GM12878 (cell line): ENCODE measurements around the gene NFYA. TPM values are rescaled to one million over a fixed set of nuclear protein-coding genes. Genes with fewer than 3 reads are reported as not detected.

Experiments
- ATAC-seq: fragments of 200-7000 bp; cut with Tn5 transposase; 3 replicates; pipeline ENCODE4 v1.9.1; 2020; ENCODE audit warnings: mild to moderate bottlenecking, moderate library complexity
- BruUV-seq: library from RNA; stranded (reverse); fragments of 400-500 nt; replicated peaks from 2 replicates; lab custom pipeline; 2021; lab: Mats Ljungman, UMichigan
- CTCF ChIA-PET: fragments of 300-600 bp; sonication (Branson Sonifier 250); formaldehyde crosslinking; extraction: SDS; loops from one replicate; lab custom pipeline; 2021; ENCODE audit warnings: inconsistent platforms; lab: Yijun Ruan, JAX
- POLR2A ChIA-PET: fragments of 350-600 bp; formaldehyde crosslinking; extraction: SDS; loops from one replicate; lab custom pipeline; 2021; ENCODE audit warnings: inconsistent platforms; lab: Charles Lee
- RAD21 ChIA-PET: fragments of 300-600 bp; sonication (Branson Sonifier 250); formaldehyde crosslinking; loops from one replicate; lab custom pipeline; 2023; ENCODE audit warnings: antibody characterized with exemption; ENCODE audit not compliant: unreplicated experiment; lab: Charles Lee
- SMC1A ChIA-PET: fragments of 300-600 bp; sonication (Branson Sonifier 250); formaldehyde crosslinking; loops from one replicate; lab custom pipeline; 2023; ENCODE audit not compliant: unreplicated experiment, uncharacterized antibody; lab: Charles Lee
- DNase-seq: peaks from one replicate; pipeline ENCODE4 v3.0.0-alpha.2; 2011; ENCODE audit warnings: low read depth, low spot score
- FAIRE-seq: peaks from 3 replicates; lab custom pipeline; 2011; peaks lifted over from hg19 to GRCh38; lab: Jason Lieb, UNC
- H2AFZ ChIP-seq: 2 replicates; pipeline ENCODE4 v1.6.0; 2011; ENCODE audit warnings: low read depth, low read length, control low read depth; ENCODE audit not compliant: control insufficient read depth
- H3K27ac ChIP-seq: 2 replicates; pipeline ENCODE4 v1.5.1; 2011; ENCODE audit warnings: control low read depth; ENCODE audit not compliant: control insufficient read depth, insufficient read depth
- H3K27me3 ChIP-seq, 2 experiments: replicated peaks in 1 of 2; 2 replicates each; pipeline versions ENCODE4 v1.6.0 to v1.6.1; 2011; ENCODE audit warnings: low read length in 1 of 2; ENCODE audit not compliant: control insufficient read depth in 2 of 2, insufficient read depth in 2 of 2
- H3K36me3 ChIP-seq, 2 experiments: 2 replicates each; pipeline ENCODE4 v1.5.1; 2011; ENCODE audit warnings: low read length in 1 of 2; ENCODE audit not compliant: control insufficient read depth in 2 of 2, insufficient read depth in 2 of 2
- H3K4me1 ChIP-seq: 2 replicates; pipeline ENCODE4 v1.6.1; 2011; ENCODE audit warnings: mild to moderate bottlenecking, low read length, moderate library complexity, mixed read lengths; ENCODE audit not compliant: control insufficient read depth, insufficient read depth
- H3K4me2 ChIP-seq: 2 replicates; pipeline ENCODE4 v1.6.0; 2011; ENCODE audit warnings: control low read depth; ENCODE audit not compliant: control insufficient read depth, insufficient read depth
- H3K4me3 ChIP-seq: fragments of 200-600 bp; sonication (generic); 2 replicates; pipeline ENCODE4 v1.5.1; 2016
- H3K79me2 ChIP-seq: 2 replicates; pipeline ENCODE4 v1.6.0; 2011; ENCODE audit warnings: low read length; ENCODE audit not compliant: control insufficient read depth, insufficient read depth
- H3K9ac ChIP-seq: 2 replicates; pipeline ENCODE4 v1.8.0; 2011; ENCODE audit warnings: low read length, control low read depth, mixed read lengths; ENCODE audit not compliant: control insufficient read depth, insufficient read depth
- H3K9me3 ChIP-seq: replicated peaks from 3 replicates; pipeline ENCODE4 v1.5.1; 2011; ENCODE audit warnings: mild to moderate bottlenecking, low read length; ENCODE audit not compliant: control insufficient read depth, insufficient read depth
- H4K20me1 ChIP-seq: 2 replicates; pipeline ENCODE4 v1.6.0; 2011; ENCODE audit not compliant: control insufficient read depth, insufficient read depth
- CHD1 ChIP-seq: IDR thresholded peaks from 2 replicates; pipeline ENCODE4 v1.6.1; 2012; ENCODE audit warnings: low read depth, low read length, improper control_type of control experiment
- DPF2 ChIP-seq: fragments of 450-650 bp; IDR thresholded peaks from 2 replicates; pipeline ENCODE4 v1.6.1; 2017; ENCODE audit warnings: mild to moderate bottlenecking
- GATAD2B ChIP-seq: fragments of 450-650 bp; conservative IDR thresholded peaks from 2 replicates; pipeline ENCODE4 v1.6.1; 2017; ENCODE audit warnings: low read depth, mild to moderate bottlenecking, moderate library complexity
- KDM1A ChIP-seq: fragments of 200-600 bp; sonication (generic); IDR thresholded peaks from 2 replicates; pipeline ENCODE4 v1.6.1; 2016; ENCODE audit warnings: borderline replicate concordance
- LARP7 ChIP-seq: fragments of 450-650 bp; IDR thresholded peaks from 2 replicates; pipeline ENCODE4 v1.6.1; 2017; ENCODE audit warnings: mild to moderate bottlenecking
- RB1 ChIP-seq: fragments of 450-650 bp; formaldehyde crosslinking; IDR thresholded peaks from 2 replicates; pipeline ENCODE4 v1.6.1; 2017; ENCODE audit warnings: mild to moderate bottlenecking, borderline replicate concordance
- SRF ChIP-seq, 2 experiments: IDR thresholded peaks; 2 replicates each; pipeline ENCODE4 v1.6.1; 2011; ENCODE audit warnings: low read depth in 2 of 2, low read length in 2 of 2, mild to moderate bottlenecking in 1 of 2, moderate library complexity in 1 of 2
- SUPT20H ChIP-seq: IDR thresholded peaks from 2 replicates; pipeline ENCODE4 v1.6.1; 2011; ENCODE audit warnings: low read depth, mild to moderate bottlenecking, low read length, moderate library complexity, borderline replicate concordance; ENCODE audit not compliant: control insufficient read depth
- USF2 ChIP-seq: IDR thresholded peaks from 2 replicates; pipeline ENCODE4 v1.6.1; 2011; ENCODE audit warnings: low read depth, low read length, improper control_type of control experiment, borderline replicate concordance
- ZNF24 ChIP-seq: fragments of 450-650 bp; IDR thresholded peaks from 2 replicates; pipeline ENCODE4 v1.6.1; 2017; ENCODE audit warnings: antibody characterized with exemption, mild to moderate bottlenecking
- ZNF274 ChIP-seq: IDR thresholded peaks from one replicate; pipeline ENCODE4 v1.8.0; 2011; ENCODE audit not compliant: insufficient read length, insufficient read depth
- whole genome bisulfite sequencing: methylation state at CpG from one replicate; pipeline ENCODE4 v1.1.6; 2016; ENCODE audit warnings: low lambda C conversion rate; ENCODE audit not compliant: insufficient replicate concordance, insufficient coverage; ENCODE audit errors: missing lambda C conversion rate; 5-methylcytosine and 5-hydroxymethylcytosine counted together
- in situ Hi-C: fragments of 300-500 bp; cut with MboI; formaldehyde crosslinking; loops from 9 replicates; pipeline ENCODE4 v1.14.3; 2018; ENCODE audit warnings: mixed read lengths
- intact Hi-C: fragments of 100-400 bp; cut with micrococcal nuclease; formaldehyde crosslinking; loops from one replicate; pipeline ENCODE4 v1.14.2; 2022; ENCODE audit not compliant: unreplicated experiment
- polyA plus RNA-seq, 11 experiments: library from polyadenylated mRNA; depleted of rRNA in 4 of 11; unstranded in 6 of 11; stranded (reverse) in 5 of 11; fragments of >200 nt; fragmentation: Nextera tagmentation in 4 of 11; fragmentation: Illumina TruSeq in 1 of 11; extraction: Ambion mirVana in 4 of 11; extraction: Trizol in 1 of 11; gene quantifications; 1 replicate in 1 of 11; 2 replicates in 10 of 11; pipeline versions ENCODE4 v1.2.1 to v1.2.3, GENCODE V29; 2011 to 2016; ENCODE audit warnings: inconsistent platforms in 2 of 11, missing spikeins in 2 of 11, low read depth in 1 of 11
- total RNA-seq, 4 experiments: library from RNA; depleted of rRNA in 3 of 4; stranded (reverse); fragments of >200 nt in 3 of 4; fragmentation: Illumina TruSeq in 1 of 4; extraction: Trizol in 1 of 4; gene quantifications; 2 replicates each; pipeline versions ENCODE4 v1.2.1 to v1.2.3, GENCODE V29; 2013 to 2021
- TF ChIP-seq, protein P1 (sequence below): IDR thresholded peaks from 2 replicates; pipeline ENCODE4 v1.6.1; 2011; ENCODE audit warnings: mild to moderate bottlenecking, low read depth, low read length, moderate library complexity; ENCODE audit not compliant: insufficient replicate concordance
- TF ChIP-seq, protein P2 (sequence below), 3 experiments: IDR thresholded peaks in 2 of 3; conservative IDR thresholded peaks in 1 of 3; 2 replicates each; pipeline ENCODE4 v1.5.1; 2011; ENCODE audit warnings: low read depth in 3 of 3, low read length in 3 of 3, mild to moderate bottlenecking in 3 of 3, control low read depth in 2 of 3, moderate library complexity in 2 of 3, inconsistent platforms in 1 of 3, mixed read lengths in 1 of 3; ENCODE audit not compliant: control insufficient read depth in 2 of 3, insufficient read depth in 1 of 3; ENCODE audit errors: extremely low read depth in 1 of 3

The NFYA gene
- total and polyA plus RNA-seq, 10 of the 15 experiments (the other 5 are each of a cell fraction or from before 2014, with no cell fraction given), result 6.4 to 36.5 (median 19.1) TPM

DNA sequence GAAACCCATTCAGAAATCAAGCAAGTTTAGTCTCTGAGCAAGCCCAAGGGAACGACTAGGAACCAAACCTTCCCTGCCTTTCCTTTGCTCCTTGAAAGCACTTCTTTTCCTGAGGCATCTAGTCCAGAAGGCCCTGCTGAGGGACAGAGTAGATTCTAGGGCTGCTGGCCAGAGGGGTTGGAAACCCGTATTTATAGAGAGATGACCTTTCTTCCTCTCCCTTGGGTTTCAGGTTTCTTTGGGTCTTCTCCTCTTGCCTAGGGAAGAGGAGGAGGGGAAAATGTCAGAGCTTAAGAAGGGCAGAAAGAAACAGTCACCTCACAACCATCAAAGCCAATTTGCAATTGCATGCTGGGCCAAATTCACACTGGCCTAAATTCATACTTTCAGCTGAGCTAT, 14.0 kb upstream of the NFYA start:
- in situ Hi-C loops, result no loop called here

DNA sequence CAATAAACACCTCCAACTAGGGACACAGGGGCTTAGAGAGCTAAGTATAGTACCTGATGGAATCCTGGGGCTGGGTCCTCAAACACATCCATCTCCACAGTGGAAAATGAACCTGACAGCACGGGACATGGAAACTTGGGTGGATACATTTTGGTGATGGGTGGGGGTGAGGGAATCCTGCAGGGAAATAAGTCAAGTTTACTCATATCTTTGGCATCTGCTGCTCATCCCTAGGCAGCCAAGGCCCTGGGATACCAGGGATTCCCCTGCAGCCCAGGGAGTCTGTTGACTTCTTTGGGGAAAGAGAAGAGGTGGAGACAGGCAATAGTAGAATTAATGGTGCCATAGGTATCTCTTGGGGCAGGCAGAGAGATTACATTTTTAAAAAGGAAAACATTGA, 13.2 kb upstream of the NFYA start:
- ChIA-PET RAD21 (interaction anchor here (1.4 kb wide), 1 partner anchor 123 kb away, joined by 6 read pairs; no protein-coding TSS in a partner anchor), SMC1A (interaction anchor here (1.9 kb wide), 1 partner anchor 10 kb away, joined by 5 read pairs; no protein-coding TSS in a partner anchor), CTCF (interaction anchor here (0.7 to 1.6 kb wide), 6 partner anchors 11 to 123 kb away, joined by 3 to 7 read pairs (median 3); partner anchors contain the start of gene UNC5CL), POLR2A (no interaction called here)
- H3K4me1 ChIP-seq, result no peaks in the 10 kb centered on the region
- H3K4me3 ChIP-seq, result no peak overlapping the region
- H2AFZ ChIP-seq, result no peak overlapping the region
- no peak for FAIRE-seq
- no peaks in the 10 kb centered on the region for H3K27me3 ChIP-seq
- BruUV-seq, result no TSS peak
- 94% methylated on average over 1 of the region's 1 CpG for WGBS
- in situ Hi-C loops, result no loop called here
- no peaks in the 10 kb centered on the region for H3K79me2 ChIP-seq
- no peak for DNase-seq
- H3K27ac ChIP-seq, result no peak overlapping the region
- no peak for ATAC-seq
- intact Hi-C loops, result no loop called here
- no peaks in the 10 kb centered on the region for H4K20me1 ChIP-seq
- no peak overlapping the region for H3K4me2 ChIP-seq
- no peaks in the 10 kb centered on the region for H3K9me3 ChIP-seq
- peaks cover 0 to 5% of the 10 kb centered on the region in 2 experiments; a peak in 2 of 4 replicates for H3K36me3 ChIP-seq
- H3K9ac ChIP-seq, result no peak overlapping the region
- TF ChIP-seq DPF2 (no peak), KDM1A (no peak), RB1 (no peak), SRF (IDR thresholded peaks at IDR 0.05; ENCODE audit: low read depth in 2 of 2, low read length in 2 of 2) (no peak), USF2 (no peak), GATAD2B (no peak), LARP7 (no peak), ZNF24 (no peak), ZNF274 (no peak), SUPT20H (no peak)
- TF ChIP-seq, protein P1, sequence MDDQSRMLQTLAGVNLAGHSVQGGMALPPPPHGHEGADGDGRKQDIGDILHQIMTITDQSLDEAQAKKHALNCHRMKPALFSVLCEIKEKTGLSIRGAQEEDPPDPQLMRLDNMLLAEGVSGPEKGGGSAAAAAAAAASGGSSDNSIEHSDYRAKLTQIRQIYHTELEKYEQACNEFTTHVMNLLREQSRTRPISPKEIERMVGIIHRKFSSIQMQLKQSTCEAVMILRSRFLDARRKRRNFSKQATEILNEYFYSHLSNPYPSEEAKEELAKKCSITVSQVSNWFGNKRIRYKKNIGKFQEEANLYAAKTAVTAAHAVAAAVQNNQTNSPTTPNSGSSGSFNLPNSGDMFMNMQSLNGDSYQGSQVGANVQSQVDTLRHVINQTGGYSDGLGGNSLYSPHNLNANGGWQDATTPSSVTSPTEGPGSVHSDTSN, result no peak
- TF ChIP-seq, protein P2, sequence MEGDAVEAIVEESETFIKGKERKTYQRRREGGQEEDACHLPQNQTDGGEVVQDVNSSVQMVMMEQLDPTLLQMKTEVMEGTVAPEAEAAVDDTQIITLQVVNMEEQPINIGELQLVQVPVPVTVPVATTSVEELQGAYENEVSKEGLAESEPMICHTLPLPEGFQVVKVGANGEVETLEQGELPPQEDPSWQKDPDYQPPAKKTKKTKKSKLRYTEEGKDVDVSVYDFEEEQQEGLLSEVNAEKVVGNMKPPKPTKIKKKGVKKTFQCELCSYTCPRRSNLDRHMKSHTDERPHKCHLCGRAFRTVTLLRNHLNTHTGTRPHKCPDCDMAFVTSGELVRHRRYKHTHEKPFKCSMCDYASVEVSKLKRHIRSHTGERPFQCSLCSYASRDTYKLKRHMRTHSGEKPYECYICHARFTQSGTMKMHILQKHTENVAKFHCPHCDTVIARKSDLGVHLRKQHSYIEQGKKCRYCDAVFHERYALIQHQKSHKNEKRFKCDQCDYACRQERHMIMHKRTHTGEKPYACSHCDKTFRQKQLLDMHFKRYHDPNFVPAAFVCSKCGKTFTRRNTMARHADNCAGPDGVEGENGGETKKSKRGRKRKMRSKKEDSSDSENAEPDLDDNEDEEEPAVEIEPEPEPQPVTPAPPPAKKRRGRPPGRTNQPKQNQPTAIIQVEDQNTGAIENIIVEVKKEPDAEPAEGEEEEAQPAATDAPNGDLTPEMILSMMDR (IDR thresholded peaks at IDR 0.05 in 2 of 3, conservative IDR thresholded peaks at IDR 0.05 in 1 of 3; ENCODE audit: control insufficient read depth in 2 of 3, extremely low read depth in 1 of 3, insufficient read depth in 1 of 3, low read depth in 3 of 3, low read length in 3 of 3), result no peak

More for the DNA sequence above, 14.0 kb upstream of the NFYA start:
- Histone ChIP-seq H3K4me2 (no peak overlapping the region), H3K4me3 (no peak overlapping the region), H4K20me1 (no peaks in the 10 kb centered on the region), H3K79me2 (no peaks in the 10 kb centered on the region), H2AFZ (no peak overlapping the region), H3K4me1 (no peaks in the 10 kb centered on the region), H3K27ac (no peak overlapping the region), H3K27me3 (no peaks in the 10 kb centered on the region), H3K9me3 (no peaks in the 10 kb centered on the region), H3K36me3 (no peaks in the 10 kb centered on the region; a peak in 2 of 4 replicates), H3K9ac (no peak overlapping the region)
- DNase-seq (no peak), ATAC-seq (no peak), FAIRE-seq (no peak)
- CTCF ChIA-PET, result interaction anchor here (0.7 to 1.6 kb wide), 5 partner anchors 11 to 124 kb away, joined by 3 to 7 read pairs (median 3); partner anchors contain the start of gene UNC5CL
- RAD21 ChIA-PET, result interaction anchor here (1.4 kb wide), 1 partner anchor 124 kb away, joined by 6 read pairs; no protein-coding TSS in a partner anchor
- SMC1A ChIA-PET, result interaction anchor here (1.9 kb wide), 1 partner anchor 11 kb away, joined by 5 read pairs; no protein-coding TSS in a partner anchor
- WGBS, result 70% methylated on average over 2 of the region's 2 CpGs
- TF ChIP-seq CHD1, result no peak
- TF ChIP-seq KDM1A, result no peak
- intact Hi-C loops, result no loop called here
- POLR2A ChIA-PET, result interaction anchor here (0.6 kb wide), 1 partner anchor 275 kb away, joined by 5 read pairs; no protein-coding TSS in a partner anchor
- no TSS peak for BruUV-seq
